SW 1271 (cell line): ENCODE data around the gene KIAA0753.
"Not testable (repeated sequence)": the region's sequence is repeated elsewhere in the genome, so short reads cannot be mapped to it uniquely, and the experiment has no call there.

Source experiments
- DNase-seq, 2 experiments: peaks; one replicate each; lab custom pipeline; 2025; lab: John Stamatoyannopoulos, UW

The KIAA0753 gene

DNA sequence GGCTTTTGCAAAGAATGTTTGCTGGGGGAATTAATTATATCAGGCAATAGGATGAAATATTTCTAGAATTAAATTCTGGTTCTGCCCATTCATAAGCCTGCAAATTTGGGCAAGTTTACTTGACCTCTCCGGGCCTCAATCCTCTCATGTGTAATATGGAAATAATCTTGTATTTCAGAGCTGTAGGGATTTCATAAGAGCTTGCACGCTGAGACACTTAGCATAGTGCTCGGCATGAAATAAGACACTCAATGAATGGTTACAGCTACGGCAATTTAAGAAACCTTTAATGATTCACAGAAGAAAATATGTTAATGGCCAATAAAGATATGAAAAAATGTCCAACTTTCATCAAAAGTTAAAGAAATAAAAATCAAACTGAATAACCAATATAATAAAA lies 43.6 kb downstream of the KIAA0753 start:
- DNase-seq: no peak

DNA sequence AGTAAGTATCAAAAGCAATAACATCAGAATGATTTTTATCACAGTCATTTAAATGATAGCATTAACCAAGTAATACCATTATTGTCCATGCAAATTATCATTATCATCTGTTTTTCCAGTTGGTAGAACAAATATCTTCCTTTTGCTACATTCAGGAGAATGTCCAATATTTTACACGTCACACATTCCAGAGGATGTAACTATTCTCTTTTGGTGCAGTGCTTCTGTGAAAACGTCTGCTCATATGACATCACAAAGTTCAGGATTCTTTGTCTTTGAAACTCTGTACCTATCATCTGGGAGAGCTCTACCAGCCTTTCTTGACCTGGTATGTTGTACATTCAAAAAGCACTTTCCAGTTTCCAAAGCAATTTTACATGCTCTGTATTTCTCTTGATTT lies 44.0 kb downstream of the KIAA0753 start:
- no peak for DNase-seq

DNA sequence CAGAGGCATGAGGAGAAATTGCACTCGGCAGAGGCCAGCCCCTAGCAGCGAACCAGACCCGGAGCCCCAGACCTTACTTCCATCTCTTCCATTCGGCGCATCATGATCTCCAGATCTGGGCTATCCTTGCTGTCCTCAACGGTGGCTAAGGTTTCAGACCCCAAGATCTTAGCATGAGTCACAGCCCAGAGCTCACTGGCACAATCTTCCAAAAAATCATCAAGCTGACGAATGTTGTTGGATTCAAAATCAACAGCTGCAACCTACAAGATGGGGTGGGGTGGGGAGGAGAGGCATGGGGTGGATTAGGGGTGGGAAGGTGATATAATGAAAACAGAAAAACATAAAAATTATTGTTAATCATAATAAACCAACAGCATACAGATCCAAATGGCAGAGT lies 44.4 kb downstream of the KIAA0753 start:
- no peak for DNase-seq

DNA sequence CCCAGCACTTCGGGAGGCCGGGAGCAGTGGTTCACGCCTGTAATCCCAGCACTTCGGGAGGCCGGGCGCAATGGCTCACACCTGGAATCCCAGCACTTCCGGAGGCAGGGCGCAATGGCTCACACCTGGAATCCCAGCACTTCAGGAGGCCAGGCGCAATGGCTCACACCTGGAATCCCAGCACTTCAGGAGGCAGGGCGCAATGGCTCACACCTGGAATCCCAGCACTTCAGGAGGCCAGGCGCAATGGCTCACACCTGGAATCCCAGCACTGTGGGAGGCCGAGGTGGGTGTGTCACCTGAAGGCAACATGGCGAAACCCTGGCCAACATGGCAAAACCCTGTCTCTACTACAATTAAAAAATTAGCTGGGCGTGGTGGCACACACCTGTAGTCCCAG lies 47.1 kb downstream of the KIAA0753 start:
- not testable (repeated sequence) for DNase-seq

DNA sequence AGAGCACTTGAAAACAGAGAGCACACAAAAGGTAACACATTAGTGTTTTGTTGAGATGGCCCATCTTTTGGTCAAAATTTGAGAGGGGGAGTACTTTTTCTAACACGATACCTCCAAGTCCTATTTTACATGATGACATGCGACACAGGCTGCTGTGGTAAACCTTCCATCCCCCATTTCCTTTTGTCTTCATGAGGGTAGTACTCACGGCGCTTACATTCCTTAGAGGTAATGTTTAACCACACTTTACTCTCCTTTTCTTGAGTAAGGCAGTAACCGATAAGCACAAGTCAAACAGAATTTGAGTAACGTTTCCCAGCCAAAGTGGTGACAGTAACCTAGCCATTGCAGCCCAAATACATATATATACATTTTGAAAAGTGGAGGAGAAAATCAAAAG lies 48.3 kb downstream of the KIAA0753 start:
- no peak for DNase-seq

DNA sequence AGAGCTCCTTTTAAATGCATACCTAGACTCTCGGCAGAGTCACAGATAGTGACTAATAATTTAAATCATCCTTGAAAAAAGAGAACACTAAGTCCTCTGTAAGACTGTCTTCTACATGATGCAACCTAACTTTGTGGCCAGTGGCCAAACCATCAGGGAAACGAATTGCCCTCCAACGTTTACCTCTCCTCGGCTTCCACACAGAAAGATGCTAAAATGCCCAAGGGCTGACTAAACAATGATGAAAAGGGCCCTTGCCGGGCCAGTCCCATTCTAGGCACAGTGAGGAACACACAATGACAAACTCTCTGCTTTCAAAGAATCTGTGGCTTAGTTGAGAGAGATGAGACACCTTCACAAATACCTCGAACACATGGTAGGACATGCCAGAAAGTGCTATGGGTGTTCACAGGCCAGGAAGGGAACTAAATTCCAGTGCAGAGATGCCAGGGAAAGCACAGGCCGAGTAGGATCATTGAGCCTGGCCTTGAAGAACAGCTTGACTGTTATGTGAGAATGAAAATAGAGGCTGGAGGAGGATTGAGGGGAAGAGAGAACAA lies 48.8 kb downstream of the KIAA0753 start:
- DNase-seq: no peak

DNA sequence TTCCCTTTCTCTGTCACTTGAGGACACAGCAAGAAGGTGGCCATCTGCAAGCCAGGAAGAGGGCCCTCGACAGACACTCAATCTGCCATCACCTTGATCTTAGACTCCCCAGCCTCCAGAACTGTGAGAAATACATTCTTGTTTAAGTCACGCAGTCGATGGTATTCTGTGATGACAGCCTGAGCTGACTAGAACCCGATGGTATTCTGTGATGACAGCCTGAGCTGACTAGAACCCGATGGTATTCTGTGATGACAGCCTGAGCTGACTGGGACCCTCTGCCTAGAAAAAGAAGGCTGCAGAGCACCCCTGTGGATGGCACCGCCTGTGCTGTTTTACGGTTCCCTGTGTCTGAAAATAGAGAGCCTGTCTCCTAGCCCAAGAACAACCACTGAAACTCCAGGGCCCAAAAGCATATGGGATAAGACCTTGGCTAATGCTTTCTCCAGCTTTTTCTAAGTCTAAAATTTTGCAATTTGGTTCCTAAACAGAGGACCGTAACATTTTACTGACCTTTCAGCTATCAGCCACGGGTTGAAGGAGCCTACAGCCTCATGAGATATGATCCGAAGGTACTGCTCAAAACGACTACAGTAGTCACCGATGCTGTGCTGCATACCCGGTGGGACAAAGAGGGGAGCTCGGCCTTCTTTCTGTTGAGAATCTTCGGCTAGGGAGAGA lies 51.1 kb downstream of the KIAA0753 start:
- no peak for DNase-seq

DNA sequence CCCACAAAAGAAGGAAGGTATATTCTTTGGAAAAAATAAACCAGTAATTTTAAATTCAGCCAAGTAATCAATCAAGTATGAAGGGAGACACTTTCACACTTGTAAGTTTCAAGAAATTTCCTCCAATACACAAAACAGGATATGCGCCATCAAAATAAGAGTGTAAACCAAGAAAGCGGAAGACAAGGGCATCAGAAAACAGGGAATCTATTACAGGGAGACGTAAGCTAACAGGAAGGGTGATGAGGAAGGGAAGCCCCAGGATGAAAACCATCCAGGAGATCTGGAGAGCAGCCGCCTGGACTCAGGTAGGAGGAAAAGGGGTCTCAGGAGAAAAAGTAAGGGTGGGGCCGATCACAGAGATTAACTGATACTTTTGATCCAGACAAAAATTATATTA lies 52.3 kb downstream of the KIAA0753 start:
- DNase-seq: no peak

DNA sequence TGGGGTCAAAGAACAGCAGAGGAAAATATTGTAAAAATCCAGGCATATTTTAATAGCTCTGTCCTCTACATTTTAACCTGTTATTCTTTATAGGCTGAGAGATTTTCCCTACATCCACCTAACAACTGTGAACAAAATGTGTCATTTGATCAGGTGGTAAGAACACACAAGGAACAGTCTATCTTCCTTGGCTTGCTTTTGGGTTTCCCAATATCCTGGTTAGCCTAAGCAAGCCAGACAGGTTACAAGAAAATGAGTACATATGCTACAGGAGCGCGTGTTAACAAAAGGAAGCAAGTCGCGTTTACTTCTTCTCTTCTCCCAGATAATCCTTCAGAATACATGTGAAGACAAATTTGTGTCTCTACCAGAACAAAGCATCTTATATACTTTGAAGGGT lies 53.2 kb downstream of the KIAA0753 start:
- no peak for DNase-seq

DNA sequence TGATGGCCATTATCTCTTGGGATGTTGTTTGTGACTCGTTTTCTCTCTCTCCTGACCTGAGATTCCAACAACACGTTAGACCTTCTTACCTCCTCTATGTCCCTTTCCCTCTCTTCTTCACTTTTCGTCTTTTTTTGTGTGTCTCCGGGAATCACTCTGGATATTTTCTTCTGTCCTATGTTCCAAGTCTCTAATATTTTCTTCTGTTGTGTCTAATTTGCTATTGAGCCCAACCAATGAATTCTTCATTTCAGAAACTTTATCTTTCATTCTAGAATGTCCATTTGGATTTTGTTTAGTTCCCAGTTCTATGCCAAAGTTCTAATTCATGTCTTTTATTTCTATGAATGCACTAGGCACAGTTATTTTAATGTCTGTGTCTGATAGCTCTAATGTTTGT lies 57.1 kb downstream of the KIAA0753 start:
- no peak for DNase-seq

DNA sequence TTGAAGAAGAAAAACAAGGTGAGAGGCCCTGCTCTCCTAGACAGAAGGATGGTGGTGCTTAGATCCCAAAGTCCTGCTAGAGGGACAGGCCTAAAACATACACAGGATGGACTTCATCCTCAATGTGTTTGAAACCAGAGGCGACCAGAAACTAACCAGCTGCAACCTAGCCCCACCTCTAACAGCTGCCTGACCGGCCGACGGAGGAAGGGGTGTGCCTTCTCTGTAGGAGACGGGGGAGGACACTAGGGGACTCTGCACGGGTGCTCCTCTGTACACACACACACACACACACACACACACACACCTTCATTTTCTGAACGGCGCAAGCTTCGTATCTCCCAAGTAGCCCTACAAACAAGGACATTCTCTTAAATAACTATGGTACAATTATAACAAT lies 59.9 kb downstream of the KIAA0753 start:
- DNase-seq: no peak

DNA sequence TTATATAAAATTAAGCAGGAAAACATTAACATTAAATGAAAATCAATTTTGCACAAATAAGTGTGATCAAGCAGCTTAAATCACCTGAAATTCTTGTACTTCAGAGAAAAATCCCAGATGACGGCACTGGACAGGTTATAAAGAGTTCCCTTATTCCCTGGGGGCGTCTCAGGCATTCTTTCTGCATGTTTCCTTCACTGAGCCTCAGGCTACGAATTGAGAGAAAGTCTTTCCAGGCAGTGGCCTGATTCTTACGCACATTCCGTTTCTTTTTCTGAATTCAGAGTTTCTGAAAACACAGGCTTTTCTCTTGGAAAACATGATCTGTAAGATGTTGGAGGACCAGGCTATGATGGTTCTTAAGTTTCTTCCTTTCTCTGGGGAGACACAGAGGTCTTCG lies 62.0 kb downstream of the KIAA0753 start:
- no peak for DNase-seq

DNA sequence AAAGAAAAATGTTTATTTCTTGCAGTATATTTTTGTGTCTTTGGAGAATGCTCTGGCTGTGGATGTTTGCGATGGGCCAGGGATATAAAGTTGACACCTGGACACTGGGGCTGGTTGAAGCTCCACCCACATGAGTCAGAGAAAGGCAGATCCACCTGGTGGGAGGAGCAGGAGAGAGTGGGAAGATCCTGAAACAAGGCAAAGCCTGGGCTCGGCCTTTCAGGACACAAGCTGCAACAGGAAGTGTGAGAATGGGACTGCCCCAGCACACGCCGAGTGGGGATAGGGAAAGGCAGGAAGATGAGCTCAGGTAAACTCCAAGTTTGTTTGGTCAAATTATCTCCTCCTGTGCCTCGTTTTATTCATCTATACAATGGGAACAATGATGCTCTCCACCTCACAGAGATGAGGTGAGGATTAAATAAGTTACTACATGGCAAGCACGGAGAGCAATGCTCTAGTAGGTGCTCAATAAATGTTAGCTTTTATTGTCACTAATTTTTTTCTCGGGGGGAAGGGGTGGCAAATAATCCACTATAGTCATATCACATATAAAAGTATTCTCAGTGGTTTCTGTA lies 62.7 kb downstream of the KIAA0753 start:
- DNase-seq: no peak

DNA sequence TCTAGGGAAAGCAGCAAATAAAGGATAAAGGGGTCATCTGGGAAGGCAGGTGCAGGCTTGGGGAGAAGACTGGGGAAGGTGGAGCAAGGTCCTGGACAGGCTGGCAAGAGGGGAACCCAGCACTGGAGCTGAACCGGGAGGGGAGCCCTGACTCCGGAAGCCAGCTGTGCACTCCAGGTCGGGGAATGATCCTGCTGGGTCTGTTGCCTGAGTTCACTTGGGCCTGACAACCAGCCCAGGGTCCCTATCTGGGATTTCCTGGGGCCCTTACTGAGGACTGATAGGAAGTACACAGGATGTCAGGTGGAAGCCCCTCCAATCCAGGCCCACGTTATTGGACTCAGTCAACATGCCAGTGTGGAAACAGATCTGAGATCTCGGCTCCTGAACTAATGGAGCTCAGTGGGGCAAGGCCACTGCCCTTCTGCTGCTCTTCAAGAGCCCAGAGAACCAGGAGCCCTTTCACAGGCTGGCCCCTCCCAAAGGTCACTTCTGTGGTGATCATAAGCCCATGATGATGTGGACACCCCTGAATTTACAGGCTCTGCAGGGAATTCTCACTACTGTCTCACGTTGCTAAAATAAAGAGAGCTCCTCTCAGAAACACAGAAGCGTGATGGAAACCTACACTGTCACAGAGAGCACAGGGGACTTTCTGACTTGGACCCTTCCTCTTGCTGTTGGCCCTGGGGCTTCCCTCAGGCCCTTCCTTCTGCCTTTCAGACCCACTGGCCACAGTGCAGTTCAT lies 64.3 kb downstream of the KIAA0753 start:
- no peak for DNase-seq

DNA sequence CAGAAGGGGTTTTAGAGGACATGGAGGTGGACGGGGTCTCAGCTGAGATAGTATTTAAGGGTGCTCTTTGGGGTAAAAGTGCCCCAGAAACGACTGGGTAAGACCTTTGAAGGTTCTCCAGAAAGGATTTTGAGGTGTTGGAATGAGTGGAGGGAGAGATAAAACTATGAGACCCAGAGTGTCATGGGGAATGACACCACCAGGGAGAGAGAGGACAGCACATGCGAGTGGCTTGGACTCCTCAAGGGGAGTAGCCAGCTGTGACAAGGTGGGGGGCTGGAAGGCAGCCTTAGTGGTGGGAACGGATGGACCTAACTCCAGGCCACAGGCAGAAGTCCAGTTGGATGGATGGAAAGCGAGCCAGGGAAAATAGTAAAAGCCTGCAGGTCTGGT lies 64.9 kb downstream of the KIAA0753 start:
- no peak for DNase-seq

DNA sequence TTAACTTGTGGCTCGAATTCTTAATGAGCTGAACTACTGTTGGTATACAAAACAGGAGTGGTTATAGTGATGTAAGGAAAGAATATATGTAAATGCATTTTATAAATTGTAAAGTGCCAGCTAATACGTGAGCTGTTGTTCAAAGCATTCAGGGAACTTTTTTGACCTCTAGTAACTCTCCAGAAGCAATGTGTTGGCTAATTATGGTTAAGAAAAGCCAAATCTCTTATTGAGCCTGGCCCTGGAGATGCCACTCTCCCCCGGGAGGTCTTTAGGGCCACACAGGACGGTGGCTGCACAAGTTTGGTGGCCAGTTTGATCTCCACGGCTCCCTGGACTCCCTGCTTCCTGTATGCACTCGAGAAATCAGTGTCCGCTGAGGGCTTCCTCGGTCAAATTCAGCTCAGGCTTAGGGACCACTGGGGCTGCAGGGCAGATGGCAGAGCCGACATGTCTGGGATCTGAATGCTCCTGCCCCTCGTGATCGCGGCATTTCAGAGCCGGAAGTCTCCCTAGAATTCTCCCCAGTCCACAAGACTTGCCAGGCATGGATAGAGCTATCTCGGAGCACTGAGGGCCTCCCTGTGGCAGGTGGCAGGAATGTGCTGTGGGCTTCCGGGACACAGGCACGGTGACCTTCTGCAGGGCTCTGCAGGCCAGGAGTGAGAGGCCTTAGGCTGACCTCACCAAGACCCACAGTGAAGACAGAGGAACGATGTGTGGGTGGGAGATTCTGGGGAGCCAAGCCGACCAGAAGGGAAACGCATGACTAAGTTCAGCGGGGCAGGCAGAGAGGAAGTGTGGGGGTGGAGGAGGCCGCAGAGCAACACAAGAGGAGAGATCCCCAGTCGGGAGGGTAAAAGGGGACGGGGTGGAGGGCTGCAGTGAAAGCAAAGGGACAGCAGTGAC lies 65.6 kb downstream of the KIAA0753 start:
- no peak for DNase-seq

DNA sequence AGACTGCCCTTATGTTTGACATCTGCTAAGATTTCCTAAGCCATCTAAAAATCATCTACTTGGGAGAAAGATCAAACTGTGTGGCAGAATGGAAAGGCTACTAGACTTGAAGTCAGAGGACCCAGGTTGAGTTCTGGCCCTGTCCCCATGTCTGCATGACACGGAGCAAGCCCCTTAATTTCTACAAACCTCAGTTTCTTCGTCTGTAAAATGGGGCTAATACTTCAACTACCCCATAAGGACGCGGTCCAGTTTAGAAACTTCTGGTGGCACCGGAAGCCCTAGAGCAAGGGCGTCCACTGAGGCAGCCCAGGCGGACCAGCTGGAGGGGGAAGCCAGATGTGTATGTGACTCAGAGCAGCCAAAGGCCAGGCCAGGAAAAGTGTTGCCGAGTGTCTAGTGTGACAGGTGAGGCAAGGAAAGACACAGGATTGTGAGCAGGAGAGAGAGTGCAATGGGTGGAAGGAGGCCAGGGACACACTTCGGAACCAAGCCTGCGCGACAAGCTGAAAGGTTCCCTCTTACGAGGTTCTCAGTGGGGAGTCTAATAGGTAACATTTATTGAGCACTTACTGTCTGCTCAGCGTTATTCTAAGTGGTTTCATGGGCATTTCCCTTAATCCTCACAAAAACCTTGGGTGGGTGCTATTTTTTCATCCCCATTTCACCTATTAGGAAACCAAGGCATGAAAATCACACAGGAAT lies 66.4 kb downstream of the KIAA0753 start:
- DNase-seq: no peak

DNA sequence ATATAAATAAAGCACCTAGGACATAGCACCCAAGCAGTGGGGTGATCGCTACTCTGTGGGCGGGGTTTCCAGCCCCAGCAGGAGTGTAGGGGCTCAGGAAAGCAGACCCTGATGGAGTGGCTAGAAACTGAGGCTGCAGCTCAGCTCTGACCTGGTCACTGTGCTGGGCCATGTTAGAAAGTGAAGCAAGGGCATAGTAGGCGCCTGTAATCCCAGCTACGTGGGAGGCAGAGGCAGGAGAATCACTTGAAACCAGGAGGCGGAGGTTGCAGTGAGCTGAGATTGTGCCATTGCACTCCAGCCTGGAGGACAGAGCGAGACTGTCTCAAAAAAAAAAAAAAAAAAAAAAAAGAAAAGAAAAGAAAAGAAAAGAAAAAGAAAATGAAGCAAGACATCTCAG lies 67.0 kb downstream of the KIAA0753 start:
- not testable (repeated sequence) for DNase-seq

DNA sequence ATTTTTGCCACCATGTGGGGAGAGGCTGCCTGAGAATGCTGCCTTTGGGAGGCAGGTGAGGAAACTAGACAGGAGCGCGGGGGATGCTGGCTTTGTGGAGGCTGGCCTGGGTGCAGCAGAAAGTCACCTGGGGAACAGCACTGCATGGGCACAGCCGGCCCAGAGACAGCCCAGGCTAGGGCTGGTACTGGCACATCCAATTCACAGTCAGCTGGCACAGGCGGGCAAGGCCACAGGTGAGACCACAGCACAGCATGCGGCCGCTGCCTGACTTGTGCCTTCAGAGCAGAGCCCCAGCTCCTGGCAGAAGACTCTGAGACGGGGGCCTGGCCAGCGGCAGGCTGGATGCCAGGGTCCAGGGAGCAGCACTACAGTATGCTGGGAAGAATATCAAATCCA lies 67.5 kb downstream of the KIAA0753 start:
- no peak for DNase-seq

DNA sequence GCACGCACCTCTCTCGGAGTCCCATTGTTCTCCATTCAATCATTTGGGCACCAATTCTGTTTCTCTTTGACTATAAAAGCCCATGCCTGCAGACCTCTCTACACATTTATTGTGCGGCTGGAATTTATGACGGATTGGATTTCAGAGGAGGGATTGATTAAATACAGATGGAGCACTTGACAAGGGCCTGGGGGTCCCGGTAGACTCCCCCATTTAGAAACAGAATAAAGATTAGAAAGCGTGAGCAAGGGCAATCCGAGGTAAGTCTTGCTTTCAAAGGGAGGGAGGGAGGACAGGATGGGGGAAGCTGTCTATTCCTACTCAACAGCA lies 69.1 kb downstream of the KIAA0753 start:
- DNase-seq: no peak

DNA sequence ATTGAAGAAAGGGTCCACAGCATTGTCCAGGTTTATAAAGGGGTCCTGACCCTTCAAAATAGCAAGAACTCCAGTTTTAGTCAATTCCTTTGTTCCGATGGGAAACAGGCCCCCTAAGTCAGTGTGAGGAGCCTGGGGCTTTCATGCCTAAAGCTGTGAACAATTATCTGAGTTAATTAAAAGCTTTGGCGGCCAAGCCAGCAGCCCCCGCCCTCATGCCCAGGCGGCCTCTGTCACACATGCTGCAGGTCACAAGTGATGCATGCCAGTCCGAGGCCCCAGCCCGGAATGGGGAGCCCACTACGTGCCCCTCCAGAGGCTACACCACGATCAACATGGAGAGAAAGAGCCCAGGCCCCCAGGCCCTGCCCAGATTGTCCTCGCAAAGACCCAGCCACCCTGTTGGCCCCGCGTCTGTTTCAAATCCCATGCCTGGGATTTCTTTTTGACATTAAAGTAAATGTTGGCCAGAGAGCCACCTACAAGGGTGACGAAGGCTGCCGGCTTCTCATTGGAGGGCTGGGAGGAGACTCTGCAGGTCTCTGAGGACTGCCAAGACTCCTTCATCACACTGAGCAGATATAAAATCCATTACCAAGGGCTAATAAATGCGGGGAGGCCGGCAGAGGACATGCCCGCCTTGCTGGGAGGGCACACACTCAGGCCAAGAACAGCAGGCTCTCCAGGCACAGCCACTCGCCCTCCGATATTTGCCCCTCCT lies 69.6 kb downstream of the KIAA0753 start:
- no peak for DNase-seq
